ENCODE measurements around the gene IGSF3. TPM values are rescaled to one million over a fixed set of nuclear protein-coding genes. Genes with fewer than 3 reads are reported as not detected.
"Not testable (repeated sequence)": the region's sequence is repeated elsewhere in the genome, so short reads cannot be mapped to it uniquely, and the experiment has no call there.

IGSF3 gene
- total and polyA plus RNA-seq, 10 of the 15 experiments (the other 5 are each of a cell fraction or from before 2014, with no cell fraction given): 1.4 to 18.0 (median 9.6) TPM

GRCh38 chr1:116661633-116662032 lies 5.9 kb downstream of the IGSF3 start:
- Histone ChIP-seq H3K36me3 (ENCODE audit: control insufficient read depth in 2 of 2, insufficient read depth in 2 of 2, low read length in 1 of 2) (no peaks in the 10 kb centered on the region), H3K27ac (ENCODE audit: control insufficient read depth, insufficient read depth) (no peak overlapping the region), H3K79me2 (ENCODE audit: control insufficient read depth, insufficient read depth, low read length) (no peaks in the 10 kb centered on the region), H3K4me1 (ENCODE audit: control insufficient read depth, insufficient read depth, low read length) (no peaks in the 10 kb centered on the region), H4K20me1 (ENCODE audit: control insufficient read depth, insufficient read depth) (no peaks in the 10 kb centered on the region), H3K4me2 (ENCODE audit: control insufficient read depth, insufficient read depth) (no peak overlapping the region), H2AFZ (ENCODE audit: control insufficient read depth, low read depth, low read length) (no peak overlapping the region), H3K27me3 (replicated peaks in 1 of 2; ENCODE audit: control insufficient read depth in 2 of 2, insufficient read depth in 2 of 2, low read length in 1 of 2) (peaks cover 0 to 12% of the 10 kb centered on the region in 2 experiments; a peak in 2 of 4 replicates), H3K4me3 (no peak overlapping the region), H3K9ac (ENCODE audit: control insufficient read depth, insufficient read depth, low read length) (no peak overlapping the region), H3K9me3 (replicated peaks; ENCODE audit: control insufficient read depth, insufficient read depth, low read length) (no peaks in the 10 kb centered on the region)
- no peak for ATAC-seq
- ChIA-PET SMC1A (ENCODE audit: uncharacterized antibody, unreplicated experiment) (interaction anchor here (0.6 to 1.9 kb wide), 6 partner anchors 10 to 182 kb away, joined by 3 to 6 read pairs (median 3); no protein-coding TSS in a partner anchor), CTCF (interaction anchor here (1.0 to 3.6 kb wide), 2 partner anchors 11 to 13 kb away, joined by 3 to 54 read pairs; no protein-coding TSS in a partner anchor), RAD21 (ENCODE audit: unreplicated experiment) (interaction anchor here (0.9 to 1.7 kb wide), 2 partner anchors 10 to 16 kb away, joined by 3 read pairs; no protein-coding TSS in a partner anchor), POLR2A (interaction anchor here (0.5 to 0.6 kb wide), 2 partner anchors 33 to 70 kb away, joined by 3 read pairs; no protein-coding TSS in a partner anchor)
- in situ Hi-C loops (cut with MboI) (no loop called here), intact Hi-C loops (cut with micrococcal nuclease; ENCODE audit: unreplicated experiment) (no loop called here)
- WGBS (ENCODE audit: insufficient coverage, insufficient replicate concordance, low lambda C conversion rate, missing lambda C conversion rate): 0% methylated on average over 1 of the region's 1 CpG
- no TSS peak for BruUV-seq (replicated peaks)
- no peak for DNase-seq (ENCODE audit: low read depth, low spot score)
- TF ChIP-seq NFYB (IDR thresholded peaks at IDR 0.05; ENCODE audit: insufficient read depth, low read depth, low read length) (peak; percentile 87), BACH1 (IDR thresholded peaks at IDR 0.05; ENCODE audit: borderline replicate concordance) (no peak), RAD51 (IDR thresholded peaks at IDR 0.05) (peak; percentile 72)
- FAIRE-seq: no peak

- H3K36me3 ChIP-seq (ENCODE audit: control insufficient read depth in 2 of 2, insufficient read depth in 2 of 2, low read length in 1 of 2); DNase-seq (ENCODE audit: low read depth, low spot score); H3K27ac ChIP-seq (ENCODE audit: control insufficient read depth, insufficient read depth); H3K4me2 ChIP-seq (ENCODE audit: control insufficient read depth, insufficient read depth); H4K20me1 ChIP-seq (ENCODE audit: control insufficient read depth, insufficient read depth); CTCF ChIA-PET; FAIRE-seq; POLR2A ChIA-PET; H3K27me3 ChIP-seq (replicated peaks in 1 of 2; ENCODE audit: control insufficient read depth in 2 of 2, insufficient read depth in 2 of 2, low read length in 1 of 2); in situ Hi-C loops (cut with MboI); H3K4me3 ChIP-seq; H2AFZ ChIP-seq (ENCODE audit: control insufficient read depth, low read depth, low read length); H3K9ac ChIP-seq (ENCODE audit: control insufficient read depth, insufficient read depth, low read length); H3K4me1 ChIP-seq (ENCODE audit: control insufficient read depth, insufficient read depth, low read length); H3K9me3 ChIP-seq (replicated peaks; ENCODE audit: control insufficient read depth, insufficient read depth, low read length); BruUV-seq (replicated peaks); intact Hi-C loops (cut with micrococcal nuclease; ENCODE audit: unreplicated experiment); RAD21 ChIA-PET (ENCODE audit: unreplicated experiment); ATAC-seq; SMC1A ChIA-PET (ENCODE audit: uncharacterized antibody, unreplicated experiment); H3K79me2 ChIP-seq (ENCODE audit: control insufficient read depth, insufficient read depth, low read length): not testable (repeated sequence)
- 24% methylated on average over 5 of the region's 5 CpGs for WGBS (ENCODE audit: insufficient coverage, insufficient replicate concordance, low lambda C conversion rate, missing lambda C conversion rate)
Measured at GRCh38 chr1:116658645-116659044, 8.9 kb downstream of the IGSF3 start.

GRCh38 chr1:116657836-116658235 lies 9.7 kb downstream of the IGSF3 start:
- H3K79me2 ChIP-seq (ENCODE audit: control insufficient read depth, insufficient read depth, low read length); SMC1A ChIA-PET (ENCODE audit: uncharacterized antibody, unreplicated experiment); intact Hi-C loops (cut with micrococcal nuclease; ENCODE audit: unreplicated experiment): not testable (repeated sequence)

More at GRCh38 chr1:116657836-116658235, 9.7 kb downstream of the IGSF3 start:
- H3K4me3 ChIP-seq; BruUV-seq (replicated peaks); POLR2A ChIA-PET; H3K4me1 ChIP-seq (ENCODE audit: control insufficient read depth, insufficient read depth, low read length); H4K20me1 ChIP-seq (ENCODE audit: control insufficient read depth, insufficient read depth); CTCF ChIA-PET; in situ Hi-C loops (cut with MboI); H3K36me3 ChIP-seq (ENCODE audit: control insufficient read depth in 2 of 2, insufficient read depth in 2 of 2, low read length in 1 of 2); H2AFZ ChIP-seq (ENCODE audit: control insufficient read depth, low read depth, low read length); DNase-seq (ENCODE audit: low read depth, low spot score); H3K4me2 ChIP-seq (ENCODE audit: control insufficient read depth, insufficient read depth); H3K9ac ChIP-seq (ENCODE audit: control insufficient read depth, insufficient read depth, low read length); H3K9me3 ChIP-seq (replicated peaks; ENCODE audit: control insufficient read depth, insufficient read depth, low read length); H3K27me3 ChIP-seq (replicated peaks in 1 of 2; ENCODE audit: control insufficient read depth in 2 of 2, insufficient read depth in 2 of 2, low read length in 1 of 2); ATAC-seq; H3K27ac ChIP-seq (ENCODE audit: control insufficient read depth, insufficient read depth); FAIRE-seq: not testable (repeated sequence)
- WGBS (ENCODE audit: insufficient coverage, insufficient replicate concordance, low lambda C conversion rate, missing lambda C conversion rate): 55% methylated on average over 6 of the region's 6 CpGs
- RAD21 ChIA-PET (ENCODE audit: unreplicated experiment): interaction anchor here (1.6 kb wide), 1 partner anchor 19 kb away, joined by 3 read pairs; no protein-coding TSS in a partner anchor
